Coronary artery (tissue), 2 donors: ENCODE results near the gene BEND6.
"Not testable (repeated sequence)": the region's sequence is repeated elsewhere in the genome, so short reads cannot be mapped to it uniquely, and the experiment has no call there.

Experiments used
- DNase-seq: peaks from one replicate; pipeline ENCODE4 v3.0.0-alpha.2; 2017; ENCODE audit warnings: low spot score
- H3K27ac ChIP-seq, 2 donors: fragments of 200-600 bp; sonication (generic); one replicate each; pipeline ENCODE4 v1.5.1; 2016 to 2019
- H3K4me3 ChIP-seq: fragments of 200-600 bp; sonication (generic); 2 replicates; pipeline ENCODE4 v1.5.1; 2016; ENCODE audit warnings: mild to moderate bottlenecking, moderate library complexity
- CTCF ChIP-seq: fragments of 200-600 bp; sonication (generic); IDR thresholded peaks from one replicate; pipeline ENCODE4 v1.5.1; 2019; ENCODE audit warnings: antibody characterized with exemption

BEND6 gene

GRCh38 chr6:57044568-57044967 lies 89.7 kb downstream of the BEND6 start:
- no peak for TF ChIP-seq CTCF
- DNase-seq, result no peak
- Histone ChIP-seq H3K27ac (no peak overlapping the region), H3K4me3 (no peak overlapping the region)

DNA sequence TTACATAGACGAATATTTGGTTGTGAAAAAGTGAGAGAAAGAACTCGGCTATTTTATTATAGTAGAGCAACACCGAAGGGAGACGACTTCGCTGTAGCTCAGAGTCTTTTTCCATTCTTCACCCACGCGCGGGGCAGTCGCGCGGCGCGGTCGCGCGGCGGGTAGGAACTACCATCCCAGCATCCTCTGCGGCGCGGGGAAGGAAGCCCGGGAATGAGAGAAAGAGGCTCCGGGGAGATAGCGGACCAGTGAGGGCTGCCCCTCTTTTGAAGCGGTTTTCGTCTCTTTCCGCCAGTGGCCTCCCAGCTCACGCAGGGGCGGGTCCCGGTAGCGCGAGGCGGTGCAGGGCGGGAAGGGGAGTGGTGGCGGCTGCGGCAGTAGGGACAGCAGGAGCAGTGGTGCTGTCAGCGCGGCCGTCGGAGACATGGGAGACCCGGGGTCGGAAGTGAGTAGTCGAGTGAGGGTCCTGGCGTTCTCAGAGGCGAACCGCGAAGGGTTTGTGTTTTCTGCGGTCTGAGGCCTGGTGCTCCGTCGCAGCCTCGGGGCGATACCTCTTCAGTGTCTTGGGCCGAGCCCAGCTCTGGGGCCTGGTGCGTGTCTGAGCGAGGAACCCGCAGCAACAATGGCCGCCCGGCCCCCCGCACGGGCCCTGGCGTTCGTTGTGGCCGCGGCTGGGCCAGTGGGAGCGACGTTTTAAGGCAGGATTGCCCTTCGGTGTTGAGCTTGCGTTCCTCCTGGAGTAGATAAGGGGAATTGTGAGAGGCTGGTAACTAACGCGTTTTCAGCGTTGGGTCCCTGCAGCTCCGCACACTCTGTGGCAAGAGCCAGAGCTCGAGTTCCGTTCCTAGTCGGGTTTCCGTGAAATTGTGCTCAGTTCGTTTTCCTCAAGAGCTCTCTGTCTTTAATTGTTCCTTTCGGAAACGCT lies 91.7 kb downstream of the BEND6 start, which contains the start of gene KIAA1586:
Gene KIAA1586 (plus strand): TSS at position 362 of the 925 bp plus-strand sequence. CDS start 63 bp downstream, at position 425.
- peak within 1 kb of the TSS; percentile 79 for H3K4me3 ChIP-seq
- H3K27ac ChIP-seq, result peak within 1 kb of the TSS in 1 of 2 donors; percentile 82
- peak; percentile 95 for DNase-seq

- H3K4me3 ChIP-seq, H3K27ac ChIP-seq, DNase-seq: not testable (repeated sequence)
Observed at GRCh38 chr6:57047257-57047585, 92.3 kb downstream of the BEND6 start.

DNA sequence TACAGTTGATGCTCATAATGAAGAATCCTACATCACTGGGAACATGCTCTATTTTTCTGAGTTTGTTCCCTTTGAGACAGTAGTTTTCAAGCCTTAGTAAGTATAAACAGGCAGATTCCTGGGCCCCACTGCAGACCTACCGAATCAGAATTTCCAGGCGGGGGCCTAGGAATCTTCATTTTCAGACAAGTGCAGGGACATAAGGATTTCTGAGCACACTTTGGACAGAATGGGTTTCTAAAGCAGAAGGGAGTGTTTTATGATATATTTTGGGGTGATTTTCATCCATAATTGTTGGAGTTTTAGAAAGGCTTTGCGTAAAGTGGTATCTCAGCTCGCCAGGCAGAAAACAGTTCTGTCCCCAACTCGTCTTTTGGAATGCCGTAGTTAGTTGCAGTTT lies 93.0 kb downstream of the BEND6 start:
- not testable (repeated sequence) for H3K27ac ChIP-seq, DNase-seq, H3K4me3 ChIP-seq

DNA sequence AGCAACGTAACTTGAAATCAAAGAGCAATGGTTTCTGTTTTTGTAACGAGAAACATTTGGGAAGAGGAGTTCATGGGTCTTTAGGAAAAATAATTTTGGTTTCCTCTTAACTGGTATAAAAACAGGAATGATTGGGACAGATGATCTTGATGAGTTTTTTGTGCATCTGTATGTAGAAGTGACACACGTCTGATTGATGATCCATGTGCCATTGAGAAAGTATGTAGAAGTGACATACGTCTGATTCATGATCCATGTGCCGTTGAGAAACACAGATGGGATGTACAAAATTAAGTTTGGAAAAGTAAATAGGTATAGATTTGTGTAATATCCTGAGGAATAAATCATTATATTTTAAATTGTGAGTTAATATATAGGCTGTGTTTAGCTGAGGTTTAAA lies 93.7 kb downstream of the BEND6 start:
- Histone ChIP-seq H3K27ac (no peak overlapping the region), H3K4me3 (no peak overlapping the region)
- TF ChIP-seq CTCF, result no peak

DNA sequence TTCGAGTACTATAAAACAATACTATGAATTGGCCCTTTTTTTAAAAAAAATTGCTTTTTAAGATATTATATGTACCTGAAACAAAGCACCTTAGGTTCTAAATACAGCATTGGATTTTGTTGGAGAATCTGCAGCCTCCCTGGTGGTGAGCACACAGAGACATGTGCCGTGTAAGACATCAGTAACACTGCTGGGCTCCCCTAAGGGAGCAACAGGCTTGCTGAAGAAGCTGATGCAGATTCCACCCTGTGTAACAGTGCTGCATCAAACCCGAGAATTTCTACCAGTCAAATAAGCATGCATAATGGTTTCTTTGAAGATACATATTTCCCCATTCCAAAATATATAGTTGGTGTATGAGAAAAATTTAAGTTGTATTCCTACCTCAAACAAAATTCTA lies 108.9 kb downstream of the BEND6 start:
- no peak for DNase-seq
- TF ChIP-seq CTCF, result no peak
- no peak overlapping the region for H3K27ac ChIP-seq
- H3K4me3 ChIP-seq, result no peak overlapping the region

More for the DNA sequence above, 93.7 kb downstream of the BEND6 start:
- no peak for DNase-seq

DNA sequence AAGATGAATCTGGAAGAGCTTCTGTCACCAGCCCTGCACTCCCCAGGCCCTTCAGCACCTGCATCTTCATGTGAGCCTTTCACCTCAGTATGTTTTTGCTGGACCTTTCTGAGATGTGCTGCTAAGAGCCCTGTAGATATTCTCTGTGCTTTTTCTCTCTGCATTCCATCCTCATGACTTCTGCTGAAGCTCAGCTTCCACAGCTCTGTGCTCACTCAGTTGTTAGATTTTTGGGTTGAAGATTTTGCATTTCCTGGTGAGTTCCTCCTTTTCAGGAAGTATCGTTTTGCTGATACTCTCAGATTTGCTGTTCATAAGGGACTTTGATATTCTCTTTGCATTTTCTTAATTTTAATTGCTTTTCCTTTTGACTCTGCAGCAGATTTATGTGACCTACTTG lies 109.9 kb downstream of the BEND6 start:
- Histone ChIP-seq H3K4me3 (no peak overlapping the region), H3K27ac (no peak overlapping the region)
- no peak for DNase-seq
- TF ChIP-seq CTCF, result no peak

DNA sequence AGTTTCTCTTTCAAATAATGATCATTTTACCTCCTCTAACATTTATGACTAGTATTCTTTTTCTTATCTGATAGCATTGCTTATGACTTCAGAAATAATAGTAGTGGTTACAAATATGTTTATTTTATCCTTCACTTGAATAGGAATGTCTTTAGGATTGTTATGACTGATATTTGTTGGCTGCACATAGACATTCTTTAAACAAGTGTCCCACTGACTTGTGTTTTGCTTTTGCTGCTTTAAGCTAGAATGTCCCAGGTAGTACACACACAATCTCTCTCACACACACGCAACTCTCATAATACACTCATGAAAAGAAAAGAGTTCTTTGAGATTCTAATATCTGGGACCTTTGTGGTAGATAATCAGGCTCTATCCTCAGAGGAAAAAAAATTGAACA lies 113.2 kb downstream of the BEND6 start:
- H3K27ac ChIP-seq, result no peak overlapping the region
- H3K4me3 ChIP-seq, result no peak overlapping the region
- no peak for DNase-seq
- no peak for TF ChIP-seq CTCF
